Esophagus muscularis mucosa (tissue), 3 donors: ENCODE measurements around the gene CNDP1.

Experiments used
- POLR2AphosphoS5 ChIP-seq, 2 donors: sonication (generic); formaldehyde crosslinking; IDR thresholded peaks; one replicate each; pipeline ENCODE4 v1.6.1; 2017; ENCODE audit warnings: antibody characterized with exemption in 2 of 2
- TF ChIP-seq, protein P1 (sequence below), 3 experiments: fragments of 200-600 bp in 2 of 3; fragments of 450-650 bp in 1 of 3; sonication (generic) in 2 of 3; IDR thresholded peaks; one replicate each; pipeline ENCODE4 v1.5.1; 2017 to 2019; ENCODE audit warnings: antibody characterized with exemption in 3 of 3, mild to moderate bottlenecking in 2 of 3, moderate library complexity in 1 of 3

DNA sequence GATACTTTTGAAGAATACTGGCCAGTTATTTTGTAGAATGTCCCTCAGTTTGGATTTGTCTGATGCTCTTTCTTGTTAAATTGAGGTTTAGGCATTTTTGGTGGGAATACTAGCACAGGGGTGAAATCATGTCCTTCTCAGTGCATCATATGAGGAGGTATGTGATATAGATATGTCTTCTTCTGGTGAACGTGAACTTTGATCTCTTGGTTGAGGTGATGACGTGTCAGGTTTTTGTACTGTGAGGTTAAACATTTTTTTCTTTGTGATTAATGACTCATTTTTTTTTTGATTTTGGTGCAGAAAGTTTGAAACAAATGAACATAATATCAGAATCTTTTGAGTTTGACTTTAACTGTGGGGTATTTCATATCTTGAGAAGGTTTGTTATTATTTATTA is 74.4 kb downstream of the CNDP1 start:
- TF ChIP-seq, protein P1, sequence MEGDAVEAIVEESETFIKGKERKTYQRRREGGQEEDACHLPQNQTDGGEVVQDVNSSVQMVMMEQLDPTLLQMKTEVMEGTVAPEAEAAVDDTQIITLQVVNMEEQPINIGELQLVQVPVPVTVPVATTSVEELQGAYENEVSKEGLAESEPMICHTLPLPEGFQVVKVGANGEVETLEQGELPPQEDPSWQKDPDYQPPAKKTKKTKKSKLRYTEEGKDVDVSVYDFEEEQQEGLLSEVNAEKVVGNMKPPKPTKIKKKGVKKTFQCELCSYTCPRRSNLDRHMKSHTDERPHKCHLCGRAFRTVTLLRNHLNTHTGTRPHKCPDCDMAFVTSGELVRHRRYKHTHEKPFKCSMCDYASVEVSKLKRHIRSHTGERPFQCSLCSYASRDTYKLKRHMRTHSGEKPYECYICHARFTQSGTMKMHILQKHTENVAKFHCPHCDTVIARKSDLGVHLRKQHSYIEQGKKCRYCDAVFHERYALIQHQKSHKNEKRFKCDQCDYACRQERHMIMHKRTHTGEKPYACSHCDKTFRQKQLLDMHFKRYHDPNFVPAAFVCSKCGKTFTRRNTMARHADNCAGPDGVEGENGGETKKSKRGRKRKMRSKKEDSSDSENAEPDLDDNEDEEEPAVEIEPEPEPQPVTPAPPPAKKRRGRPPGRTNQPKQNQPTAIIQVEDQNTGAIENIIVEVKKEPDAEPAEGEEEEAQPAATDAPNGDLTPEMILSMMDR (IDR thresholded peaks at IDR 0.05), result no peak
- TF ChIP-seq POLR2AphosphoS5 (IDR thresholded peaks at IDR 0.05), result no peak
